Measurements from ENCODE around the gene PTPRN2. TPM values are rescaled to one million over a fixed set of nuclear protein-coding genes. Genes with fewer than 3 reads are reported as not detected.

The PTPRN2 gene
- total RNA-seq, 1 experiment from 2014 or later: 2.1 TPM

- H2AFZ ChIP-seq (ENCODE audit: low read depth, low read length, poor library complexity, severe bottlenecking): no peak overlapping the region
- no TSS peak for BruUV-seq (replicated peaks)
- H3K4me3 ChIP-seq (replicated peaks in 1 of 2; ENCODE audit: low read depth in 1 of 2, low read length in 2 of 2): no peak overlapping the region
- no peak overlapping the region for H3K9ac ChIP-seq (ENCODE audit: low read length)
- no peak overlapping the region for H3K27ac ChIP-seq (ENCODE audit: low read depth, low read length)
- ATAC-seq (no peak), DNase-seq (ENCODE audit: low read depth, low spot score) (no peak)
- RAD21 ChIA-PET (ENCODE audit: low non-redundant PET in 1 of 2, low total read pairs in 2 of 2, uncharacterized antibody in 2 of 2, unreplicated experiment in 2 of 2): no interaction called here
- no peaks in the 10 kb centered on the region for H4K20me1 ChIP-seq (ENCODE audit: insufficient read depth)
- no peak overlapping the region for H3K4me2 ChIP-seq (ENCODE audit: low read length)
- H3K27me3 ChIP-seq (ENCODE audit: insufficient read depth, low read length): no peaks in the 10 kb centered on the region
- H3K9me3 ChIP-seq (ENCODE audit: control insufficient read depth in 1 of 2, insufficient read depth in 1 of 2, low read depth in 1 of 2, low read length in 2 of 2): no peaks in the 10 kb centered on the region
- H3K36me3 ChIP-seq (ENCODE audit: control insufficient read depth in 1 of 2, insufficient read depth in 2 of 2, low read length in 2 of 2): no peaks in the 10 kb centered on the region
- H3K9me2 ChIP-seq (ENCODE audit: insufficient read depth): no peaks in the 10 kb centered on the region
- intact Hi-C loops (cut with micrococcal nuclease): no loop called here
- TF ChIP-seq SIN3A (IDR thresholded peaks at IDR 0.05; ENCODE audit: low read depth) (no peak), EGR1 (IDR thresholded peaks at IDR 0.05; ENCODE audit: low read depth) (no peak), ZBTB33 (IDR thresholded peaks at IDR 0.05; ENCODE audit: extremely low read depth, insufficient replicate concordance, low read length) (no peak), TCF7L2 (IDR thresholded peaks at IDR 0.05; ENCODE audit: borderline replicate concordance, extremely low read depth, insufficient read depth, insufficient read length) (no peak), JUND (IDR thresholded peaks at IDR 0.05) (no peak), POLR2AphosphoS5 (IDR thresholded peaks at IDR 0.05; ENCODE audit: low read depth, low read length) (no peak), SRF (IDR thresholded peaks at IDR 0.05; ENCODE audit: low read depth) (no peak), CEBPB (IDR thresholded peaks at IDR 0.05; ENCODE audit: low read depth) (no peak), CBX3 (IDR thresholded peaks at IDR 0.05; ENCODE audit: low read depth) (no peak), FOSL1 (IDR thresholded peaks at IDR 0.05; ENCODE audit: low read depth) (no peak), RAD21 (IDR thresholded peaks at IDR 0.05; ENCODE audit: low read depth) (no peak), SP1 (IDR thresholded peaks at IDR 0.05; ENCODE audit: low read depth) (no peak)
- TF ChIP-seq, protein P1, sequence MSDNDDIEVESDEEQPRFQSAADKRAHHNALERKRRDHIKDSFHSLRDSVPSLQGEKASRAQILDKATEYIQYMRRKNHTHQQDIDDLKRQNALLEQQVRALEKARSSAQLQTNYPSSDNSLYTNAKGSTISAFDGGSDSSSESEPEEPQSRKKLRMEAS (IDR thresholded peaks at IDR 0.05): no peak
- H3K79me2 ChIP-seq (ENCODE audit: insufficient read depth, low read length): no peaks in the 10 kb centered on the region
- H3K4me1 ChIP-seq (ENCODE audit: control insufficient read depth in 1 of 2, insufficient read depth in 2 of 2, low read length in 2 of 2): peaks cover 5 to 8% of the 10 kb centered on the region in 2 experiments; a peak in 2 of 4 replicates
- POLR2A ChIA-PET: no interaction called here
- CTCF ChIA-PET: no interaction called here
Measured at GRCh38 chr7:157521061-157521731, 1066.4 kb downstream of the PTPRN2 start.
